GM12878 (cell line): ENCODE results near the gene KBTBD4. TPM values are rescaled to one million over a fixed set of nuclear protein-coding genes. Genes with fewer than 3 reads are reported as not detected.

Experiments
- ATAC-seq: fragments of 200-7000 bp; cut with Tn5 transposase; 3 replicates; pipeline ENCODE4 v1.9.1; 2020; ENCODE audit warnings: mild to moderate bottlenecking, moderate library complexity
- BruUV-seq: library from RNA; stranded (reverse); fragments of 400-500 nt; replicated peaks from 2 replicates; lab custom pipeline; 2021; lab: Mats Ljungman, UMichigan
- CTCF ChIA-PET: fragments of 300-600 bp; sonication (Branson Sonifier 250); formaldehyde crosslinking; extraction: SDS; loops from one replicate; lab custom pipeline; 2021; ENCODE audit warnings: inconsistent platforms; lab: Yijun Ruan, JAX
- POLR2A ChIA-PET: fragments of 350-600 bp; formaldehyde crosslinking; extraction: SDS; loops from one replicate; lab custom pipeline; 2021; ENCODE audit warnings: inconsistent platforms; lab: Charles Lee
- RAD21 ChIA-PET: fragments of 300-600 bp; sonication (Branson Sonifier 250); formaldehyde crosslinking; loops from one replicate; lab custom pipeline; 2023; ENCODE audit warnings: antibody characterized with exemption; ENCODE audit not compliant: unreplicated experiment; lab: Charles Lee
- SMC1A ChIA-PET: fragments of 300-600 bp; sonication (Branson Sonifier 250); formaldehyde crosslinking; loops from one replicate; lab custom pipeline; 2023; ENCODE audit not compliant: unreplicated experiment, uncharacterized antibody; lab: Charles Lee
- DNase-seq: peaks from one replicate; pipeline ENCODE4 v3.0.0-alpha.2; 2011; ENCODE audit warnings: low read depth, low spot score
- FAIRE-seq: peaks from 3 replicates; lab custom pipeline; 2011; peaks lifted over from hg19 to GRCh38; lab: Jason Lieb, UNC
- H2AFZ ChIP-seq: 2 replicates; pipeline ENCODE4 v1.6.0; 2011; ENCODE audit warnings: low read depth, low read length, control low read depth; ENCODE audit not compliant: control insufficient read depth
- H3K27ac ChIP-seq: 2 replicates; pipeline ENCODE4 v1.5.1; 2011; ENCODE audit warnings: control low read depth; ENCODE audit not compliant: control insufficient read depth, insufficient read depth
- H3K27me3 ChIP-seq, 2 experiments: replicated peaks in 1 of 2; 2 replicates each; pipeline versions ENCODE4 v1.6.0 to v1.6.1; 2011; ENCODE audit warnings: low read length in 1 of 2; ENCODE audit not compliant: control insufficient read depth in 2 of 2, insufficient read depth in 2 of 2
- H3K36me3 ChIP-seq, 2 experiments: 2 replicates each; pipeline ENCODE4 v1.5.1; 2011; ENCODE audit warnings: low read length in 1 of 2; ENCODE audit not compliant: control insufficient read depth in 2 of 2, insufficient read depth in 2 of 2
- H3K4me1 ChIP-seq: 2 replicates; pipeline ENCODE4 v1.6.1; 2011; ENCODE audit warnings: mild to moderate bottlenecking, low read length, moderate library complexity, mixed read lengths; ENCODE audit not compliant: control insufficient read depth, insufficient read depth
- H3K4me2 ChIP-seq: 2 replicates; pipeline ENCODE4 v1.6.0; 2011; ENCODE audit warnings: control low read depth; ENCODE audit not compliant: control insufficient read depth, insufficient read depth
- H3K4me3 ChIP-seq: fragments of 200-600 bp; sonication (generic); 2 replicates; pipeline ENCODE4 v1.5.1; 2016
- H3K79me2 ChIP-seq: 2 replicates; pipeline ENCODE4 v1.6.0; 2011; ENCODE audit warnings: low read length; ENCODE audit not compliant: control insufficient read depth, insufficient read depth
- H3K9ac ChIP-seq: 2 replicates; pipeline ENCODE4 v1.8.0; 2011; ENCODE audit warnings: low read length, control low read depth, mixed read lengths; ENCODE audit not compliant: control insufficient read depth, insufficient read depth
- H3K9me3 ChIP-seq: replicated peaks from 3 replicates; pipeline ENCODE4 v1.5.1; 2011; ENCODE audit warnings: mild to moderate bottlenecking, low read length; ENCODE audit not compliant: control insufficient read depth, insufficient read depth
- H4K20me1 ChIP-seq: 2 replicates; pipeline ENCODE4 v1.6.0; 2011; ENCODE audit not compliant: control insufficient read depth, insufficient read depth
- CBFB ChIP-seq: IDR thresholded peaks from 2 replicates; pipeline ENCODE4 v1.6.1; 2016; ENCODE audit warnings: antibody characterized with exemption, low read depth
- CREM ChIP-seq: IDR thresholded peaks from 2 replicates; pipeline ENCODE4 v1.6.1; 2014; ENCODE audit warnings: antibody characterized with exemption, low read depth
- EGR1 ChIP-seq, 2 experiments: IDR thresholded peaks; 1 replicate in 1 of 2; 2 replicates in 1 of 2; pipeline ENCODE4 v1.6.1; 2011 to 2012; ENCODE audit warnings: low read depth in 2 of 2, low read length in 2 of 2, borderline replicate concordance in 1 of 2, mild to moderate bottlenecking in 1 of 2, moderate library complexity in 1 of 2
- IKZF1 ChIP-seq: fragments of 450-650 bp; conservative IDR thresholded peaks from 2 replicates; pipeline ENCODE4 v1.6.1; 2017; ENCODE audit warnings: antibody characterized with exemption, mild to moderate bottlenecking
- KLF5 ChIP-seq: fragments of 450-650 bp; IDR thresholded peaks from 2 replicates; pipeline ENCODE4 v1.6.1; 2014; ENCODE audit warnings: mild to moderate bottlenecking; ENCODE audit not compliant: partially characterized antibody
- MEF2B ChIP-seq: fragments of 450-650 bp; IDR thresholded peaks from 2 replicates; pipeline ENCODE4 v1.6.1; 2018; ENCODE audit warnings: mild to moderate bottlenecking, moderate library complexity; ENCODE audit not compliant: partially characterized antibody, poor library complexity, severe bottlenecking
- MYB ChIP-seq: fragments of 150-350 bp; IDR thresholded peaks from 2 replicates; pipeline ENCODE4 v1.6.1; 2014; ENCODE audit warnings: mild to moderate bottlenecking, low read depth, low read length, borderline replicate concordance
- USF2 ChIP-seq: IDR thresholded peaks from 2 replicates; pipeline ENCODE4 v1.6.1; 2011; ENCODE audit warnings: low read depth, low read length, improper control_type of control experiment, borderline replicate concordance
- ZNF622 ChIP-seq: fragments of 450-650 bp; IDR thresholded peaks from 2 replicates; pipeline ENCODE4 v1.6.1; 2017; ENCODE audit warnings: mild to moderate bottlenecking, inconsistent platforms
- ZZZ3 ChIP-seq: IDR thresholded peaks from 2 replicates; pipeline ENCODE4 v1.6.1; 2011; ENCODE audit warnings: low read depth; ENCODE audit not compliant: control insufficient read depth, insufficient read length
- WGBS: methylation state at CpG from one replicate; pipeline ENCODE4 v1.1.6; 2016; ENCODE audit warnings: low lambda C conversion rate; ENCODE audit not compliant: insufficient replicate concordance, insufficient coverage; ENCODE audit errors: missing lambda C conversion rate; 5-methylcytosine and 5-hydroxymethylcytosine counted together
- in situ Hi-C: fragments of 300-500 bp; cut with MboI; formaldehyde crosslinking; loops from 9 replicates; pipeline ENCODE4 v1.14.3; 2018; ENCODE audit warnings: mixed read lengths
- intact Hi-C: fragments of 100-400 bp; cut with micrococcal nuclease; formaldehyde crosslinking; loops from one replicate; pipeline ENCODE4 v1.14.2; 2022; ENCODE audit not compliant: unreplicated experiment
- polyA plus RNA-seq, 11 experiments: library from polyadenylated mRNA; depleted of rRNA in 4 of 11; unstranded in 6 of 11; stranded (reverse) in 5 of 11; fragments of >200 nt; fragmentation: Nextera tagmentation in 4 of 11; fragmentation: Illumina TruSeq in 1 of 11; extraction: Ambion mirVana in 4 of 11; extraction: Trizol in 1 of 11; gene quantifications; 1 replicate in 1 of 11; 2 replicates in 10 of 11; pipeline versions ENCODE4 v1.2.1 to v1.2.3, GENCODE V29; 2011 to 2016; ENCODE audit warnings: inconsistent platforms in 2 of 11, missing spikeins in 2 of 11, low read depth in 1 of 11
- total RNA-seq, 4 experiments: library from RNA; depleted of rRNA in 3 of 4; stranded (reverse); fragments of >200 nt in 3 of 4; fragmentation: Illumina TruSeq in 1 of 4; extraction: Trizol in 1 of 4; gene quantifications; 2 replicates each; pipeline versions ENCODE4 v1.2.1 to v1.2.3, GENCODE V29; 2013 to 2021

KBTBD4 gene
- total and polyA plus RNA-seq, 10 of the 15 experiments (the other 5 are each of a cell fraction or from before 2014, with no cell fraction given) = 18.4 to 46.4 (median 25.7) TPM

DNA sequence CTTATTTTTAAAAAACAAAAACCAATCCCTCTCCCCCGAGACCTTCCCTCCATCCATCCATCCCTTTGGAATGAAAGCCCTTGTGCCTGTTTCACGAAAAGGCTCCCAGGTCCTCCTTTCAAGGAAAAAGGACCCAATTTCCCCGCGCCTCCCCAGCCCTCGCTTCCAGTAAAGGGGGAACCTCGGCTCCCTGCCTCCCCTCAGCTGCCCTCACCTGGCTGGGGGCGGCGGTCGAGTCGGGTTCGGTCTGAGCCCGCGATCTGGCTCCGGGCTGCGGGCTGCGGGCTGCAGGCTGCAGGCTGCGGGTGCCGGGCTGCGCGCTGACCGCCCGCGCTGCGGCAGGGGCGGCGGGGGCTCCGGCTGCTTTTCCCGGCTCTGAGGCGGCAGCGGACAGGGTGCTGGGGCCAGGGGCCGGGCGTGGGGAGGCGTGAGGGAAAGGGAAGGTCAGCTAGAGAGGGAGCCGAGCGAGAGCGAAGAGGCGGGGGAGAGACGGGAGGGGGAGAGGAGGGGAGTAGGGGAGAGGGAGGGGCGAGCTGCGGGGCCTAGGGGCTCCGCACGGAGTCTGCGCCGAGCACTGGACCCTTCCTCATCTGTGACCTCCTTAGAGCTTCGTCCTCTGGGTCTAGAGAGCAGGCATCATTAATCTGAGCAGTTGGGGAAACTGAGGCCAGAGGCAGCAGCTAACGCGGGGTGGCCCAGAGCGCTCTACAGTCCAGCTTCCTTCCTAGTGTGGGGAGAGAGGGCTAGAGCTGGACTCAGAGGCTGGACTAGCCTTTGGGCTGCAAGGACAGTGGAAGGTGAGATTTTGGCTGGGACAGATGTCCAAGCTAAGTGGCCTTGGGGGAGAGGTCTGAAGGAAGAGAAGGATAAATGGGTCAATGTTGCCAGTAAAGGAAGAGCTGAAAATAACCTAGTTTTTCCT, 15.4 kb upstream of the KBTBD4 start, which contains the start of gene C1QTNF4 (continued):
- TF ChIP-seq MEF2B = no peak
- no peak for TF ChIP-seq IKZF1
- no peak for TF ChIP-seq CBFB
- no peak for TF ChIP-seq KLF5
- TF ChIP-seq MYB = no peak
- TF ChIP-seq CREM = no peak
- no peak for TF ChIP-seq EGR1 (IDR thresholded peaks at IDR 0.05; ENCODE audit: borderline replicate concordance in 1 of 2, low read depth in 2 of 2, low read length in 2 of 2)
- no peak for TF ChIP-seq USF2

- H3K9ac ChIP-seq = no peak overlapping the region
- SMC1A ChIA-PET = interaction anchor here (0.6 to 1.2 kb wide), 2 partner anchors 95 to 378 kb away, joined by 3 read pairs; no protein-coding TSS in a partner anchor
- no peak overlapping the region for H3K27ac ChIP-seq
- no peak for FAIRE-seq
- no peak overlapping the region for H2AFZ ChIP-seq
- ATAC-seq = no peak
- peaks cover 3 to 23% of the 10 kb centered on the region in 2 experiments for H3K27me3 ChIP-seq
- no peaks in the 10 kb centered on the region for H3K36me3 ChIP-seq
- in situ Hi-C loops (no loop called here), intact Hi-C loops (no loop called here)
- no peak overlapping the region for H3K4me3 ChIP-seq
- peaks cover 7% of the 10 kb centered on the region for H3K4me1 ChIP-seq
- H4K20me1 ChIP-seq = no peaks in the 10 kb centered on the region
- CTCF ChIA-PET = no interaction called here
- WGBS = 16% methylated on average over 6 of the region's 6 CpGs
- no peaks in the 10 kb centered on the region for H3K9me3 ChIP-seq
- H3K4me2 ChIP-seq = 0 out of 2 replicates have a peak overlapping the region, but pooled peaks have one; percentile 17
- POLR2A ChIA-PET = no interaction called here
- DNase-seq = no peak
- TF ChIP-seq ZZZ3 (no peak), ZNF622 (no peak)
- RAD21 ChIA-PET = no interaction called here
- no peaks in the 10 kb centered on the region for H3K79me2 ChIP-seq
- BruUV-seq = no TSS peak
Measured at GRCh38 chr11:47593492-47593933, 14.7 kb upstream of the KBTBD4 start.
